Caco-2 (cell line): ENCODE results near the gene PAPSS2. TPM values are rescaled to one million over a fixed set of nuclear protein-coding genes. Genes with fewer than 3 reads are reported as not detected.
A peak's percentile ranks its signal among the peaks of the same experiment; 100 is the strongest.

Experiments used
- BruUV-seq: library from RNA; stranded (reverse); fragments of 400-500 nt; replicated peaks from 2 replicates; lab custom pipeline; 2021; lab: Mats Ljungman, UMichigan
- CTCF ChIA-PET: fragments of 300-600 bp; sonication (Branson Sonifier 250); formaldehyde crosslinking; loops from one replicate; lab custom pipeline; 2022; ENCODE audit warnings: antibody characterized with exemption; lab: Charles Lee
- POLR2A ChIA-PET: fragments of 300-600 bp; sonication (Branson Sonifier 250); formaldehyde crosslinking; loops from one replicate; lab custom pipeline; 2022; ENCODE audit warnings: antibody characterized with exemption; lab: Charles Lee
- DNase-seq, 2 experiments: peaks; one replicate each; pipeline versions ENCODE4 v3.0.0 to v3.0.0-alpha.2; 2020 to 2022
- H3K27me3 ChIP-seq: replicated peaks from 2 replicates; pipeline ENCODE4 v1.6.0; 2011; ENCODE audit warnings: low read length; ENCODE audit not compliant: control insufficient read depth, insufficient read depth
- H3K36me3 ChIP-seq: 2 replicates; pipeline ENCODE4 v1.5.1; 2011; ENCODE audit warnings: low read length; ENCODE audit not compliant: control insufficient read depth, insufficient read depth
- H3K4me1 ChIP-seq: fragments of 250-450 bp; sonication (Bioruptor Pico); 2 replicates; pipeline ENCODE4 v1.5.1; 2020; ENCODE audit warnings: mild to moderate bottlenecking
- H3K4me3 ChIP-seq: 2 replicates; pipeline ENCODE4 v1.5.1; 2011; ENCODE audit warnings: low read depth, mild to moderate bottlenecking, control low read depth, low read length
- H3K9me3 ChIP-seq: fragments of 250-450 bp; sonication (Bioruptor Pico); 2 replicates; pipeline ENCODE4 v1.5.1; 2020; ENCODE audit warnings: mild to moderate bottlenecking, moderate library complexity
- H3K27ac Mint-ChIP-seq: one replicate; pipeline ENCODE4 v1.8.0; 2022; ENCODE audit warnings: mixed read lengths; ENCODE audit not compliant: unreplicated experiment
- H3K27me3 Mint-ChIP-seq: one replicate; pipeline ENCODE4 v1.8.0; 2022; ENCODE audit warnings: mixed read lengths; ENCODE audit not compliant: insufficient read depth, unreplicated experiment
- H3K36me3 Mint-ChIP-seq: one replicate; pipeline ENCODE4 v1.8.0; 2022; ENCODE audit warnings: mild to moderate bottlenecking, mixed read lengths; ENCODE audit not compliant: insufficient read depth, unreplicated experiment
- H3K4me1 Mint-ChIP-seq: one replicate; pipeline ENCODE4 v1.8.0; 2022; ENCODE audit warnings: low read depth, mixed read lengths; ENCODE audit not compliant: unreplicated experiment
- H3K4me3 Mint-ChIP-seq: one replicate; pipeline ENCODE4 v1.8.0; 2022; ENCODE audit warnings: mild to moderate bottlenecking, moderate library complexity, mixed read lengths; ENCODE audit not compliant: unreplicated experiment
- H3K9me3 Mint-ChIP-seq: one replicate; pipeline ENCODE4 v1.8.0; 2022; ENCODE audit warnings: mixed read lengths; ENCODE audit not compliant: unreplicated experiment
- CTCF ChIP-seq, 2 experiments: fragments of 200-600 bp in 1 of 2; IDR thresholded peaks; 1 replicate in 1 of 2; 2 replicates in 1 of 2; pipeline versions ENCODE4 v1.5.1 to v1.8.0; 2011 to 2022; ENCODE audit warnings: antibody characterized with exemption in 1 of 2, control low read depth in 1 of 2, inconsistent platforms in 1 of 2, low read depth in 1 of 2, low read length in 1 of 2, mild to moderate bottlenecking in 1 of 2, moderate library complexity in 1 of 2; ENCODE audit not compliant: insufficient read depth in 1 of 2, severe bottlenecking in 1 of 2, unreplicated experiment in 1 of 2
- intact Hi-C: fragments of 100-400 bp; cut with micrococcal nuclease; formaldehyde crosslinking; loops from one replicate; pipeline ENCODE4 v1.10.0; 2022; ENCODE audit not compliant: unreplicated experiment
- total RNA-seq: library from RNA; stranded (reverse); gene quantifications from 2 replicates; pipeline ENCODE4 v1.2.3, GENCODE V29; 2022

The PAPSS2 gene
- total RNA-seq, 1 experiment from 2014 or later = 4.3 TPM

GRCh38 chr10:87658858-87659555, 671 bp upstream of the PAPSS2 start:
- no peak for TF ChIP-seq CTCF (IDR thresholded peaks at IDR 0.05; ENCODE audit: insufficient read depth in 1 of 2, low read depth in 1 of 2, low read length in 1 of 2, severe bottlenecking in 1 of 2, unreplicated experiment in 1 of 2)
- Histone ChIP-seq H3K9me3 (no peaks in the 10 kb centered on the region), H3K36me3 (no peaks in the 10 kb centered on the region), H3K27me3 (no peaks in the 10 kb centered on the region), H3K4me1 (no peaks in the 10 kb centered on the region), H3K4me3 (peak overlapping the region; percentile 79)
- Mint-ChIP-seq H3K4me1 (peaks cover 11% of the 10 kb centered on the region), H3K27ac (peak overlapping the region; percentile 32), H3K36me3 (peaks cover 4% of the 10 kb centered on the region), H3K27me3 (peaks cover 3% of the 10 kb centered on the region), H3K4me3 (peak overlapping the region; percentile 91), H3K9me3 (no peaks in the 10 kb centered on the region)
- POLR2A ChIA-PET = no interaction called here
- CTCF ChIA-PET = no interaction called here
- no TSS peak for BruUV-seq
- intact Hi-C loops = no loop called here
- DNase-seq = no peak

- H3K36me3 Mint-ChIP-seq = peaks cover 4% of the 10 kb centered on the region
- peak overlapping the region; percentile 32 for H3K27ac Mint-ChIP-seq
- intact Hi-C loops = loop anchor here (5.0 kb wide), 1 partner anchor 42 kb away; no protein-coding TSS in a partner anchor
- Histone ChIP-seq H3K27me3 (no peaks in the 10 kb centered on the region), H3K4me1 (peaks cover 5% of the 10 kb centered on the region; the same call in 1 of the 2 replicates), H3K9me3 (no peaks in the 10 kb centered on the region), H3K4me3 (peak overlapping the region; percentile 79), H3K36me3 (no peaks in the 10 kb centered on the region)
- no TSS peak for BruUV-seq
- no peaks in the 10 kb centered on the region for H3K9me3 Mint-ChIP-seq
- peaks cover 3% of the 10 kb centered on the region for H3K27me3 Mint-ChIP-seq
- no peak for DNase-seq
- ChIA-PET CTCF (interaction anchor here (0.6 to 1.0 kb wide), 2 partner anchors 74 to 112 kb away, joined by 4 read pairs; no protein-coding TSS in a partner anchor), POLR2A (no interaction called here)
- peak overlapping the region; percentile 91 for H3K4me3 Mint-ChIP-seq
- peaks cover 11% of the 10 kb centered on the region for H3K4me1 Mint-ChIP-seq
- no peak for TF ChIP-seq CTCF (IDR thresholded peaks at IDR 0.05; ENCODE audit: insufficient read depth in 1 of 2, low read depth in 1 of 2, low read length in 1 of 2, severe bottlenecking in 1 of 2, unreplicated experiment in 1 of 2)
Measured at GRCh38 chr10:87660484-87661133, 931 bp downstream of the PAPSS2 start.

GRCh38 chr10:87661861-87662785, 2.4 kb downstream of the PAPSS2 start:
- no peaks in the 10 kb centered on the region for H3K36me3 ChIP-seq
- peaks cover 4% of the 10 kb centered on the region for H3K36me3 Mint-ChIP-seq
- TF ChIP-seq CTCF (IDR thresholded peaks at IDR 0.05; ENCODE audit: insufficient read depth in 1 of 2, low read depth in 1 of 2, low read length in 1 of 2, severe bottlenecking in 1 of 2, unreplicated experiment in 1 of 2) = no peak
- H3K4me1 ChIP-seq = peaks cover 11% of the 10 kb centered on the region; the same call in 1 of the 2 replicates
- no peak overlapping the region for H3K4me3 ChIP-seq
- CTCF ChIA-PET = no interaction called here
- no peak for DNase-seq
- intact Hi-C loops = loop anchor here (5.0 kb wide), 1 partner anchor 40 kb away; no protein-coding TSS in a partner anchor
- no peaks in the 10 kb centered on the region for H3K27me3 ChIP-seq
- POLR2A ChIA-PET = no interaction called here
- no TSS peak for BruUV-seq
- H3K4me3 Mint-ChIP-seq = no peak overlapping the region
- peaks cover 21% of the 10 kb centered on the region for H3K4me1 Mint-ChIP-seq
- no peak overlapping the region for H3K27ac Mint-ChIP-seq
- no peaks in the 10 kb centered on the region for H3K9me3 Mint-ChIP-seq
- H3K9me3 ChIP-seq = no peaks in the 10 kb centered on the region
- H3K27me3 Mint-ChIP-seq = peaks cover 3% of the 10 kb centered on the region
